ENCODE measurements around the gene DOCK2. TPM values are rescaled to one million over a fixed set of nuclear protein-coding genes. Genes with fewer than 3 reads are reported as not detected.

Gene DOCK2
- total and polyA plus RNA-seq, 2 donors (not counting 1 experiment from before 2014, with no cell fraction given) = 112 to 330 TPM

GRCh38 chr5:169960659-169961058 is 323.6 kb downstream of the DOCK2 start:
- Histone ChIP-seq H3K9ac (ENCODE audit: low read length) (no peak overlapping the region), H3K79me2 (ENCODE audit: control insufficient read depth, insufficient read depth, low read length) (no peaks in the 10 kb centered on the region), H3K27me3 (replicated peaks in 1 of 4; ENCODE audit: control extremely low read depth in 1 of 4, control insufficient read depth in 3 of 4, insufficient read depth in 4 of 4, low read length in 3 of 4) (no peaks in the 10 kb centered on the region), H3K4me1 (ENCODE audit: control insufficient read depth in 2 of 2, insufficient read depth in 2 of 2, low read length in 2 of 2) (peaks cover 0 to 10% of the 10 kb centered on the region in 2 donors), H3K4me2 (replicated peaks; ENCODE audit: low read depth, low read length, poor library complexity, severe bottlenecking) (no peak overlapping the region), H3K9me3 (ENCODE audit: control extremely low read depth in 1 of 3, control insufficient read depth in 2 of 3, insufficient read depth in 1 of 3, low read length in 2 of 3) (no peaks in the 10 kb centered on the region), H3K4me3 (ENCODE audit: control extremely low read depth in 1 of 5, extremely low read depth in 1 of 5, insufficient read depth in 1 of 5, low read depth in 2 of 5, low read length in 4 of 5) (no peak overlapping the region), H3K36me3 (replicated peaks in 1 of 2; ENCODE audit: control extremely low read depth in 1 of 2, control insufficient read depth in 1 of 2, extremely low read depth in 1 of 2, insufficient read depth in 2 of 2, low read length in 1 of 2) (peaks cover 0 to 10% of the 10 kb centered on the region in 2 experiments), H4K20me1 (ENCODE audit: control insufficient read depth, insufficient read depth, low read length, poor library complexity, severe bottlenecking) (peaks cover 24% of the 10 kb centered on the region), H3K27ac (ENCODE audit: low read length in 2 of 2) (no peak overlapping the region), H2AFZ (ENCODE audit: insufficient read depth, low read depth, low read length, poor library complexity, severe bottlenecking) (no peak overlapping the region)
- ChIA-PET CTCF (no interaction called here), POLR2A (no interaction called here)
- no peaks in the 10 kb centered on the region for H3K9me3 Mint-ChIP-seq (ENCODE audit: insufficient read depth)
- ATAC-seq (ENCODE audit: low read depth) (no peak), DNase-seq (no peak)
- no peak overlapping the region for H3K27ac Mint-ChIP-seq
- no peak overlapping the region for H3K4me3 Mint-ChIP-seq
- no CpG with 5 or more reads among the region's 2 CpGs for WGBS (ENCODE audit: insufficient coverage)
- no peaks in the 10 kb centered on the region for H3K27me3 Mint-ChIP-seq
- H3K4me1 Mint-ChIP-seq = peaks cover 26% of the 10 kb centered on the region
- TF ChIP-seq EZH2 (IDR thresholded peaks at IDR 0.05; ENCODE audit: borderline replicate concordance, insufficient read depth, low read depth, low read length, poor library complexity, severe bottlenecking) = no peak
- no peak for TF ChIP-seq CTCF (IDR thresholded peaks at IDR 0.05)
- intact Hi-C loops (cut with micrococcal nuclease) = no loop called here

- ChIA-PET POLR2A (no interaction called here), CTCF (interaction anchor here (0.6 kb wide), 1 partner anchor 217 kb away, joined by 4 read pairs; no protein-coding TSS in a partner anchor)
- no peak for DNase-seq
- no peak overlapping the region for H3K4me3 ChIP-seq (ENCODE audit: control extremely low read depth in 1 of 5, extremely low read depth in 1 of 5, insufficient read depth in 1 of 5, low read depth in 2 of 5, low read length in 4 of 5)
- intact Hi-C loops (cut with micrococcal nuclease) = no loop called here
- H3K4me1 ChIP-seq (ENCODE audit: control insufficient read depth in 2 of 2, insufficient read depth in 2 of 2, low read length in 2 of 2) = peaks cover 0 to 10% of the 10 kb centered on the region in 2 donors
- no peak overlapping the region for H3K27ac Mint-ChIP-seq
- H3K36me3 ChIP-seq (replicated peaks in 1 of 2; ENCODE audit: control extremely low read depth in 1 of 2, control insufficient read depth in 1 of 2, extremely low read depth in 1 of 2, insufficient read depth in 2 of 2, low read length in 1 of 2) = peaks cover 0 to 13% of the 10 kb centered on the region in 2 experiments
- H4K20me1 ChIP-seq (ENCODE audit: control insufficient read depth, insufficient read depth, low read length, poor library complexity, severe bottlenecking) = peaks cover 18% of the 10 kb centered on the region
- no peak overlapping the region for H2AFZ ChIP-seq (ENCODE audit: insufficient read depth, low read depth, low read length, poor library complexity, severe bottlenecking)
- no peaks in the 10 kb centered on the region for H3K27me3 ChIP-seq (replicated peaks in 1 of 4; ENCODE audit: control extremely low read depth in 1 of 4, control insufficient read depth in 3 of 4, insufficient read depth in 4 of 4, low read length in 3 of 4)
- no peaks in the 10 kb centered on the region for H3K27me3 Mint-ChIP-seq
- no peaks in the 10 kb centered on the region for H3K79me2 ChIP-seq (ENCODE audit: control insufficient read depth, insufficient read depth, low read length)
- no peak overlapping the region for H3K9ac ChIP-seq (ENCODE audit: low read length)
- H3K4me1 Mint-ChIP-seq = peaks cover 26% of the 10 kb centered on the region
- H3K27ac ChIP-seq (ENCODE audit: low read length in 2 of 2) = no peak overlapping the region
- no peak for ATAC-seq (ENCODE audit: low read depth)
- TF ChIP-seq CTCF (IDR thresholded peaks at IDR 0.05) = no peak
- TF ChIP-seq EZH2 (IDR thresholded peaks at IDR 0.05; ENCODE audit: borderline replicate concordance, insufficient read depth, low read depth, low read length, poor library complexity, severe bottlenecking) = no peak
- no peak overlapping the region for H3K4me3 Mint-ChIP-seq
- 81% methylated on average over 3 of the region's 5 CpGs for WGBS (ENCODE audit: insufficient coverage)
- no peaks in the 10 kb centered on the region for H3K9me3 Mint-ChIP-seq (ENCODE audit: insufficient read depth)
- H3K9me3 ChIP-seq (ENCODE audit: control extremely low read depth in 1 of 3, control insufficient read depth in 2 of 3, insufficient read depth in 1 of 3, low read length in 2 of 3) = no peaks in the 10 kb centered on the region
- H3K4me2 ChIP-seq (replicated peaks; ENCODE audit: low read depth, low read length, poor library complexity, severe bottlenecking) = no peak overlapping the region
These were observed 327.2 kb downstream of the DOCK2 start for GRCh38 chr5:169964246-169964645.
